H9 (cell line): ENCODE data around the gene ATP8A2. TPM values are rescaled to one million over a fixed set of nuclear protein-coding genes. Genes with fewer than 3 reads are reported as not detected.

Experiments
- DNase-seq: peaks from one replicate; pipeline ENCODE4 v3.0.0-alpha.2; 2017
- H2AFZ ChIP-seq: one replicate; pipeline ENCODE4 v1.6.1; 2013; ENCODE audit warnings: mild to moderate bottlenecking, low read length, control low read depth, moderate library complexity
- H2AK5ac ChIP-seq: 2 replicates; pipeline ENCODE4 v1.6.1; 2013; ENCODE audit warnings: low read length, control low read depth, mixed read lengths; ENCODE audit not compliant: insufficient read length
- H2BK120ac ChIP-seq: one replicate; pipeline ENCODE4 v1.6.1; 2013; ENCODE audit warnings: low read depth, mild to moderate bottlenecking, low read length, control low read depth, inconsistent platforms; ENCODE audit not compliant: poor library complexity, severe bottlenecking
- H2BK12ac ChIP-seq: 2 replicates; pipeline ENCODE4 v1.6.1; 2013; ENCODE audit warnings: low read length, control low read depth, mixed read lengths, low read depth; ENCODE audit not compliant: insufficient read length
- H2BK15ac ChIP-seq: 2 replicates; pipeline ENCODE4 v1.6.1; 2013; ENCODE audit warnings: low read depth, low read length, control low read depth
- H2BK20ac ChIP-seq: one replicate; pipeline ENCODE4 v1.6.1; 2013; ENCODE audit warnings: low read depth, mild to moderate bottlenecking, low read length, control low read depth, inconsistent platforms; ENCODE audit not compliant: poor library complexity, severe bottlenecking
- H2BK5ac ChIP-seq: 2 replicates; pipeline ENCODE4 v1.6.1; 2013; ENCODE audit warnings: low read length, control low read depth, mixed read lengths; ENCODE audit not compliant: insufficient read length
- H3K14ac ChIP-seq: 2 replicates; pipeline ENCODE4 v1.6.1; 2013; ENCODE audit warnings: low read length, control low read depth; ENCODE audit not compliant: insufficient read depth
- H3K18ac ChIP-seq: 2 replicates; pipeline ENCODE4 v1.6.1; 2013; ENCODE audit warnings: low read depth, mild to moderate bottlenecking, mixed read lengths, low read length, control low read depth; ENCODE audit not compliant: insufficient read length
- H3K23ac ChIP-seq: 2 replicates; pipeline ENCODE4 v1.6.1; 2013; ENCODE audit warnings: low read length, control low read depth, mixed read lengths, low read depth; ENCODE audit not compliant: insufficient read length
- H3K23me2 ChIP-seq: 2 replicates; pipeline ENCODE4 v1.6.1; 2013; ENCODE audit warnings: low read depth, mild to moderate bottlenecking, mixed read lengths, low read length, control low read depth; ENCODE audit not compliant: insufficient read length, poor library complexity, severe bottlenecking
- H3K27ac ChIP-seq: 2 replicates; pipeline ENCODE4 v1.5.1; 2013; ENCODE audit warnings: low read length, control low read depth, mixed read lengths, low read depth; ENCODE audit not compliant: insufficient read length
- H3K27me3 ChIP-seq: 2 replicates; pipeline ENCODE4 v1.6.1; 2013; ENCODE audit warnings: low read length, control low read depth, inconsistent platforms; ENCODE audit not compliant: insufficient read depth
- H3K4ac ChIP-seq: 2 replicates; pipeline ENCODE4 v1.6.1; 2013; ENCODE audit warnings: low read depth, mild to moderate bottlenecking, control low read depth, inconsistent platforms, low read length, moderate library complexity
- H3K4me1 ChIP-seq: 2 replicates; pipeline ENCODE4 v1.6.1; 2013; ENCODE audit warnings: low read length, control low read depth, inconsistent platforms; ENCODE audit not compliant: insufficient read depth
- H3K4me2 ChIP-seq: 2 replicates; pipeline ENCODE4 v1.6.1; 2013; ENCODE audit warnings: low read length, control low read depth, mixed read lengths; ENCODE audit not compliant: insufficient read length, insufficient read depth
- H3K56ac ChIP-seq: 2 replicates; pipeline ENCODE4 v1.6.1; 2013; ENCODE audit warnings: low read depth, mild to moderate bottlenecking, mixed read lengths, low read length, control low read depth; ENCODE audit not compliant: insufficient read length
- H3K79me1 ChIP-seq: 2 replicates; pipeline ENCODE4 v1.6.1; 2013; ENCODE audit warnings: low read depth, mild to moderate bottlenecking, moderate library complexity, low read length, control low read depth, inconsistent platforms; ENCODE audit not compliant: insufficient read depth, poor library complexity, severe bottlenecking
- H3K79me2 ChIP-seq: 2 replicates; pipeline ENCODE4 v1.6.1; 2013; ENCODE audit warnings: low read length, control low read depth, inconsistent platforms; ENCODE audit not compliant: insufficient read depth
- H3K9ac ChIP-seq: 2 replicates; pipeline ENCODE4 v1.6.1; 2013; ENCODE audit warnings: low read length, control low read depth, mixed read lengths; ENCODE audit not compliant: insufficient read length; ENCODE audit errors: extremely low read depth
- H3K9me3 ChIP-seq: one replicate; pipeline ENCODE4 v1.6.1; 2013; ENCODE audit warnings: low read depth, low read length, inconsistent platforms; ENCODE audit not compliant: control insufficient read depth
- H3T11ph ChIP-seq: one replicate; pipeline ENCODE4 v1.6.1; 2013; ENCODE audit warnings: mild to moderate bottlenecking, low read length, control low read depth, inconsistent platforms
- H4K20me1 ChIP-seq: one replicate; pipeline ENCODE4 v1.6.1; 2013; ENCODE audit not compliant: control insufficient read depth, insufficient read length, insufficient read depth
- H4K5ac ChIP-seq: 2 replicates; pipeline ENCODE4 v1.6.1; 2013; ENCODE audit warnings: low read depth, mild to moderate bottlenecking, mixed read lengths, low read length, control low read depth; ENCODE audit not compliant: insufficient read length
- H4K8ac ChIP-seq: replicated peaks from 2 replicates; pipeline ENCODE4 v1.6.1; 2013; ENCODE audit warnings: low read length, control low read depth, mixed read lengths, low read depth; ENCODE audit not compliant: insufficient read length
- H4K91ac ChIP-seq: 2 replicates; pipeline ENCODE4 v1.6.1; 2013; ENCODE audit warnings: low read depth, mild to moderate bottlenecking, moderate library complexity, mixed read lengths, low read length, control low read depth; ENCODE audit not compliant: insufficient read length
- H3K27ac Mint-ChIP-seq, 3 experiments: 2 replicates in 2 of 3; 3 replicates in 1 of 3; pipeline ENCODE4 v1.8.0; 2020 to 2021; ENCODE audit warnings: mixed read lengths in 3 of 3, mild to moderate bottlenecking in 1 of 3, moderate library complexity in 1 of 3
- H3K27me3 Mint-ChIP-seq: 2 replicates; pipeline ENCODE4 v1.8.0; 2021; ENCODE audit warnings: low read depth, mild to moderate bottlenecking, moderate library complexity, mixed read lengths
- H3K36me3 Mint-ChIP-seq, 3 experiments: 2 replicates in 2 of 3; 3 replicates in 1 of 3; pipeline ENCODE4 v1.8.0; 2020 to 2021; ENCODE audit warnings: low read depth in 3 of 3, mixed read lengths in 3 of 3; ENCODE audit not compliant: insufficient read depth in 1 of 3
- H3K4me1 Mint-ChIP-seq, 2 experiments: 2 replicates each; pipeline ENCODE4 v1.8.0; 2020; ENCODE audit warnings: mixed read lengths in 2 of 2
- H3K4me3 Mint-ChIP-seq, 2 experiments: 2 replicates in 1 of 2; 3 replicates in 1 of 2; pipeline ENCODE4 v1.8.0; 2020 to 2021; ENCODE audit warnings: mild to moderate bottlenecking in 2 of 2, mixed read lengths in 2 of 2, moderate library complexity in 1 of 2
- H3K9me3 Mint-ChIP-seq, 2 experiments: 2 replicates in 1 of 2; 3 replicates in 1 of 2; pipeline ENCODE4 v1.8.0; 2020; ENCODE audit warnings: mild to moderate bottlenecking in 2 of 2, mixed read lengths in 2 of 2, moderate library complexity in 1 of 2
- WGBS: extraction: QIAGEN DNeasy Blood & Tissue Kit; methylation state at CpG from one replicate; pipeline ENCODE4 v1.1.7; 2013; ENCODE audit warnings: missing lambda C conversion rate, low lambda C conversion rate, mixed read lengths; ENCODE audit not compliant: insufficient read length; ENCODE audit errors: extremely low coverage; 5-methylcytosine and 5-hydroxymethylcytosine counted together
- total RNA-seq: library from RNA; stranded (reverse); gene quantifications from 2 replicates; pipeline ENCODE4 v1.2.1, GENCODE V29; 2021
- TF ChIP-seq, protein P1 (sequence below): fragments of 200-600 bp; sonication (generic); conservative IDR thresholded peaks from 3 replicates; pipeline ENCODE4 v1.8.0; 2021; ENCODE audit warnings: antibody characterized with exemption, mild to moderate bottlenecking

Gene ATP8A2
- total RNA-seq, 1 experiment from 2014 or later = 18.2 TPM

GRCh38 chr13:25538276-25538675 is 166.5 kb downstream of the ATP8A2 start:
- H3K4me1 Mint-ChIP-seq = no peaks in the 10 kb centered on the region
- Histone ChIP-seq H4K91ac (no peak overlapping the region), H3T11ph (no peak overlapping the region), H3K18ac (no peak overlapping the region), H4K8ac (no peak overlapping the region), H3K79me2 (no peaks in the 10 kb centered on the region), H3K9me3 (no peaks in the 10 kb centered on the region), H2BK12ac (no peak overlapping the region), H3K79me1 (no peaks in the 10 kb centered on the region), H2AFZ (no peak overlapping the region), H3K23ac (no peak overlapping the region), H2BK120ac (no peak overlapping the region), H3K9ac (no peak overlapping the region), H3K4ac (no peak overlapping the region), H3K14ac (no peak overlapping the region), H4K20me1 (no peaks in the 10 kb centered on the region), H2BK20ac (no peak overlapping the region), H3K4me1 (no peaks in the 10 kb centered on the region), H3K23me2 (no peaks in the 10 kb centered on the region), H3K27ac (no peak overlapping the region), H2BK15ac (no peak overlapping the region), H2AK5ac (no peak overlapping the region), H2BK5ac (no peak overlapping the region), H3K4me2 (no peak overlapping the region), H4K5ac (no peak overlapping the region), H3K27me3 (no peaks in the 10 kb centered on the region), H3K56ac (no peak overlapping the region)
- H3K27me3 Mint-ChIP-seq = no peaks in the 10 kb centered on the region
- DNase-seq = no peak
- H3K36me3 Mint-ChIP-seq = no peaks in the 10 kb centered on the region
- H3K4me3 Mint-ChIP-seq = no peak overlapping the region
- peak overlapping the region in 1 of 3 experiments; percentile 8; a peak in 1 of 7 replicates for H3K27ac Mint-ChIP-seq
- H3K9me3 Mint-ChIP-seq = no peaks in the 10 kb centered on the region
- TF ChIP-seq, protein P1, sequence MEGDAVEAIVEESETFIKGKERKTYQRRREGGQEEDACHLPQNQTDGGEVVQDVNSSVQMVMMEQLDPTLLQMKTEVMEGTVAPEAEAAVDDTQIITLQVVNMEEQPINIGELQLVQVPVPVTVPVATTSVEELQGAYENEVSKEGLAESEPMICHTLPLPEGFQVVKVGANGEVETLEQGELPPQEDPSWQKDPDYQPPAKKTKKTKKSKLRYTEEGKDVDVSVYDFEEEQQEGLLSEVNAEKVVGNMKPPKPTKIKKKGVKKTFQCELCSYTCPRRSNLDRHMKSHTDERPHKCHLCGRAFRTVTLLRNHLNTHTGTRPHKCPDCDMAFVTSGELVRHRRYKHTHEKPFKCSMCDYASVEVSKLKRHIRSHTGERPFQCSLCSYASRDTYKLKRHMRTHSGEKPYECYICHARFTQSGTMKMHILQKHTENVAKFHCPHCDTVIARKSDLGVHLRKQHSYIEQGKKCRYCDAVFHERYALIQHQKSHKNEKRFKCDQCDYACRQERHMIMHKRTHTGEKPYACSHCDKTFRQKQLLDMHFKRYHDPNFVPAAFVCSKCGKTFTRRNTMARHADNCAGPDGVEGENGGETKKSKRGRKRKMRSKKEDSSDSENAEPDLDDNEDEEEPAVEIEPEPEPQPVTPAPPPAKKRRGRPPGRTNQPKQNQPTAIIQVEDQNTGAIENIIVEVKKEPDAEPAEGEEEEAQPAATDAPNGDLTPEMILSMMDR = no peak
- no CpG with 5 or more reads among the region's 3 CpGs for WGBS
